GM18870 (cell line): Measurements from ENCODE around the gene TRAK1.

Source experiments
- ATAC-seq: cut with Tn5 transposase; IDR thresholded peaks from one replicate; pipeline ENCODE4 v1.9.1; 2021; ENCODE audit warnings: moderate library complexity; ENCODE audit not compliant: unreplicated experiment

The TRAK1 gene

GRCh38 chr3:42175386-42176240 is 84.5 kb downstream of the TRAK1 start:
- ATAC-seq = no peak

DNA sequence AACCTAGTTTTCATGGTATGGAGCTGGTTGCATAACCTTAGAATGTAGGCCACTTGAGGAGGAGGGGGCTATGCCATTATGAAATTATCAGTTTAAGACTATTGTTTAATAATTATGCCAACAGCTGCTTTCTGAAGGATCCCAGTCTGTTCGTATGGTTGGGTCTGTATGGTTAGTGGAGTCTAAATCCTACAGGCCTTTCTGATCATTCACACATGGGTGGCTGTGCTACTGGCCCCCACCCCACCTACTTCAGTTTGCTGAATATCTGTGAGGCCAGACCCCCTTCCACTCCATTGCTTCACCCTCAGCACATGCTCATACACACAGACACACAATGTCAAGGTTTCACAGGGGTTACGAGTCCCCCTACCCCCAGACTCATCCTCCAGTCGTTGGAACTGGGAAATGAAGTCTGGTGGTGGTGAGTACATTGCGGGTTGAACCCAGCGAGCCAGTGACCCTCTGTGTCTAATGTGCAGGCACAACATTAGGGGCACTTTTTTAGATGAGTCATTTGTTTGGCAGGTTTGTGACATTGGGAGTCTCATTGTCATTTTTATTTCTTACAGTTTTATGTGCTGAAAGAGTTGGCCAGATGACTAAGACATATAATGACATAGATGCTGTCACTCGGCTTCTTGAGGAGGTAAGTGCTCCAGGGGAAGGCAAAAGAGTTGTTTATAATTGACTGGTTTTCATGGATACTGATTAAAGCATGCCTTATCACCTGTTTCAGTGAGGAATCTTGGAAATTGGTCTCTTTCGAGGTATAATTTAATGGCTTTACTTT is 85.3 kb downstream of the TRAK1 start:
- no peak for ATAC-seq

DNA sequence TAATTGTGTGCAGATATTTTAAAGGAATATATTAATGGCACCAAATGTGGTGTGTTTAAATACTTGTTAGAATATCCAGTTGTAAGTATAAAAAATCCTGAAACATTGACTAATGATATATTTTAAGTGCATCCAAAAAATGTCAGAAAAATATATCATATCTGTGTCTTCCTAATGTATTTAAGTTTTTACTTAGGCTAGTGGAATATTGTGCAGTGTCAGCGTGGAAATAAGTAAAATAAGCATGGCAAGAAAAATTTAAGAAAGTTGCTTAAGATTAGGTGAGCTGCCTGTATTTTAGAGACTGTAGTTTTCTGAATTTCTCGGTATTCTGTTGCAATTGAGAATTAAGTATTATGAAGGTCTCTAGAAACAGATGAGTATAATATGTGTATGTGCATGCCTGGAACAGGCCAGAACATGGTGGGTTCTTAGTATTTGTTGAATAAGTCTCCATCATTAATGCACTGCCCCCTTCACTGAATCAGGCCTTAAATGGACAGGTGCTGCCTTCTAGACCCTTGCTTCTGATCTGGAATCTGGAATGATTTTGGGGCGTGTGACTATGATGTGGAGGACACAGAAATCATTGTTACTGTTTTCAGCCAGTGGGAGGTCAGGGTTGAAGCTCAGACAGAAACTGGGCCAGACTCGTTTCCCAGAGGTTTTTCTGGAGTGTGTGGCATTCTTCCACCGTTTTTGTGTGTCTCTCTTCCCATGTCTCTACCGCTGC is 86.1 kb downstream of the TRAK1 start:
- no peak for ATAC-seq

DNA sequence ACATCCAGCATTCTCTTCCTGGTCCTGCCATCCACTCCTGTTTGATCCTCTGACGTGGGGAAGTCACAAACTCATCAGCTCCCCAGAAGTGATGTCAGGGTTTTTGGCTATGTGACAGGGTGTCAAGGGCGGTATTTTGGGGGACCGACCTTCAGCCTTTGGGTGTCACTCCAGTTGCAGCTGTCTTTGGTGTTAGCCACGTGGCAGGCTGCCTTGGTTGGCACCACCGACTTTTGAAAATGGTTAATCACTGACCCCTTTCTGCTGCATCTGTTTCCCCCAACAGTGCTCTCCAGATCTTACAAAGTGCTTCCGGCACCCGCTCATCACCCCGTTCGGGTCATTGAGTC is 86.6 kb downstream of the TRAK1 start:
- no peak for ATAC-seq

DNA sequence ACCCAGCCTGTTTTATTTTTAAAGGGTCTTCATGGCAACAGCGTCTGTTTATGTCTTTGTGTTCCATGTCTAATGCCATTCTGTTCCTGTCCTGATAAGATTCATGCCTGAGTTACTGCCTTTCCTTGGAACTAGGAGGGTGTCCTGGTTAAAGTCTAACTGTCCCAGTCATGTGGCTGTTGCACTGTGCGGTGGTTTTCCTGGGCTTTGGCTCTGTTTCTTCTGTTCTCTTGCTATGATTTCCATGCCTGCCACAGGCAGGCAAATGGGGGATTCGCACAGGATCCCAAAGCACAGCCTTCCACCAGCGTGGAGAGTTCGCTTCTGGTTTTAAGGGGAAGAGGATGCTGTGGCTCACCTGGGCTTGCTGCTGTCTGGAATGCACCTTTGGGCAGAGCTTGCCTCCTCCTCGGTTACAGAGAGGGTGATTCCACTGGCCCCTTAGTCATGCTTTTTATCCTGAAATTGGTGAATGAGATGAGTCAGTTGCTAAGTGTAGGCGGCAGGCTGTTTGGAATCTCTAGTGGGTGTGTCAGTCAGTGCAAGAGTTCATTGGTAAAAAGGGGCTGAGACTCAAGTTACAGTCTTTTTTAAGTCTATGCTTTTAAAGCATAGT is 88.1 kb downstream of the TRAK1 start:
- ATAC-seq = no peak

DNA sequence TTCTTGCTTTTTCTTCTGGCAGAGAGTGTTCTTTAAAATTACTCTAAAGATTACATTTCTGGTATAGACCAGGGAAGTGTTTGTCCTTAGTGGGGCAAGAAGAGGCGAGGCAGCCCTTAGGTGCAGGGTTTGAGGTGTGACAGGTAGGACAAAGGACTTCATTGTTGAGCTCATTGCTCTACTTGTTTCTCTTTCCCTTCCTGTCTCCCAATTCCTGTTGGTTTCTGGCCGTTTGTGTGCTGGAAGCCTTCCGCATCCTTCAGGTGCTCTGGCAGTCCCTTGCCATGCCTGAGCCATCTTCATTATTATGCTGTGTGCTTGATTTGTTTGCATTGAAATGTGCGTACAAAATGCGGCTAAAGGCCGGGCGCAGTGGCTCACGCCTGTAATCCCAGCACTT is 89.7 kb downstream of the TRAK1 start:
- no peak for ATAC-seq

DNA sequence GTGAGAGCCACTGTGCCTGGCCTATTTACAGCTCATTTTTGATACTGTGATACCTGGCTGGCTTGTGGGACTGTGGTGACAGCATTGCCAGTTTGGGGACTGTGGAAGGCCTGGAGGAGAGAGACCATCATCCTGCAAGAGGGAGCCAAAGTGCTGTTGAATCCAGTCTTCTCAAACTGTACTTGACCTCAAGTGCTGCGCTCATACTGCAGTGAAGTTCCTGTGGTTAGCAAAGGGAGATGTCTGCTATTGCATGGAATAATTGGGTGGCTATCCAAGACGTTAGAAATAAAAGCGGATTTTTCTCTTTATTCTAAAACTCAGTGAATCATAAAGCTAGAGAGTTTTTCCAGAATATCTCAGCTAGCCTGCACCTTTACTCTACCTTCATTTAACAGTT is 91.4 kb downstream of the TRAK1 start:
- no peak for ATAC-seq

DNA sequence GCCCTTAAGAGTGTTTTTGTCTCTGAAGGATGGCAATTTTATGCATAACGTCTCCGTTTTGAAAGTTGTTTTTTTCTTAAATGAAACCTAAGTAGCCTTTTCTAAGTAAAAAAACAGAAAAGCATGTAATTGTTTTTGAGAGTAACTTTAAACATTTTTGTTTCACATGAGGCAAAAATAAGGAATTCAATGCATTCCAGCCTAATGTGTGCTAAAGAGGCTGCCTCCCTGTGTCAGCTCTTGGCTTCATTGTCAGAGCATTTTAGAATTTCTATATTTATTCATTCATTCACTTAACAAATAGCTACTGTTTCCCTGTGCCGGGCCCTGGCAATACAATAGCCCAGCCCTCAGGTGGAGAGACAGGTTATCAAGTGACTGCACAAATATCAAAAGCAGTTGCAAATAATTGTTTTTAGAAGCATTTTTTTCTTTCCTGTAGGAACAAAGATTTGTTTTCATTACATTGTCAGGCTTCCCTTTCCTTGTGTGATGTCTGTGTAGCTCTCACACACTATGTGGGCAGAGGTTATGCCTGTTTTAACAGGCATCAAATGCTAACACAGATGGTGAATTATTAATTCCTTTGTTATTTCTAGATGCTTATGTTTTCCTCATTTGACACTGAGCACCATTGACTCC is 93.0 kb downstream of the TRAK1 start:
- ATAC-seq = no peak

DNA sequence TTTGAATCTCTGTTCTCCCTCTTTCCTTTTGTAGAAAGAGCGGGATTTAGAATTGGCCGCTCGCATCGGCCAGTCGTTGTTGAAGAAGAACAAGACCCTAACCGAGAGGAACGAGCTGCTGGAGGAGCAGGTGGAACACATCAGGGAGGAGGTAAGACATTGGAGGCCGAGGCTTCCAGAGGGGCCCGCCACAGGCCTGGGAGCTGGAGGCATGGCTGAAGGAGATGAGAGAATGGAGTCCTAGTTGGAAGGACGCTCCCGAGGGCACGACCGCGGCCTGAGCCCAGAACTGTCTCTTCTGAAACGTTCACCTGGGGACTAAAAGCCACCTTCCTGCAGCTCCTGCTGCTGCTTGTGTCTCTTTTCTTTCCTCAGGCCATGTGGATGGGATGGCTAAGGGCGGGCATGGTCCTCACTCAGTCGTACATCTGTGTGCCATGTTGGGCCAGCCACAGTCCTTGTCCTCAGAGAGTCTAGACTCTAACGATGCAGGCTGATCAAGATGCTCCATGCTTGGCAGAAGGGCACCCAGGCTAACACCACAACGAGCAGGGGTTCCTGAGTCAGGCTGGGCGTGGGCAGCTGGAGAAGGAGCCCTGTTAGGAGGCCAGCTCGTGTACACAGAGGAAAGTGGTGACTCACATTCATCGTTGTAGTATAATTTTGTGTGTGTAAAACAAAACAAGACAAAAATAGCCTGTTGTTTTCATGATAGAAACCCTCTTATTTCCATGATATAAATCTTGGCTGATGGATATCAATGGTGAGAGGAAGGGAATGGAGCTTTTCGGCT is 93.7 kb downstream of the TRAK1 start:
- ATAC-seq = no peak

DNA sequence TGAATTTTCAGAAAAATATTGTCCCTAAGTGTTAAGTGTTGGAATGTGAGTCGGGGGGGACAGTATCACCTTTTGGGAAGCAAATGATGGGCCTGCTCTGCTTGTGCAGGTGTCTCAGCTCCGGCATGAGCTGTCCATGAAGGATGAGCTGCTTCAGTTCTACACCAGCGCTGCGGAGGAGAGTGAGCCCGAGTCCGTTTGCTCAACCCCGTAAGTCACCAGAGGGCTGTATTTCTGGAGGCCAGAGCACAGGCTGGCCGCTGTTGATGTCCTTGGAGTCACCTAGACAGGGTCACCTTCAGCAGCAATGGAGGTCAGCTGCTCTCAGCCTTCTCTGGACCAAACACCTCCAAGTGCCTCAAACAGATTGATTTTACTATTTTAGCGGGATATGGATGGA is 96.8 kb downstream of the TRAK1 start:
- ATAC-seq = no peak

- no peak for ATAC-seq
These were observed 97.2 kb downstream of the TRAK1 start for GRCh38 chr3:42188376-42188775.

DNA sequence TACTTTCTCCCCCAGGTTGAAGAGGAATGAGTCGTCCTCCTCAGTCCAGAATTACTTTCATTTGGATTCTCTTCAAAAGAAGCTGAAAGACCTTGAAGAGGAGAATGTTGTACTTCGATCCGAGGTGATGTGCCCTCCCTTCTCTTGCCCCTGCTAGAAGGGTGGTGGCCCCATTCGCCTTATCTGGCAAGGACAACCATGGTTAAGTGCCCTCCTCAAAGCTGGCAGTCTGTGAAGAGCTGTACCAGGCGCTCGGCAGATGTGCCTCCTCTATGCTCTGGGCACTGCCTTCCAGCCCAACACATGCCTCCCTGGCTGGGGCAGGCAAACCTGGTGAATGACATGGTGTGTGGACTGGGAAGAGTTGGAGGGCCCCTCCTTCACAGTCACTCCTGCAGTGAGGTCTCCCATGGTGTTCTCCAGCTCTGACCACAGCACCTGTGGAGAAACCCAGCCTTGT is 97.9 kb downstream of the TRAK1 start:
- no peak for ATAC-seq

- ATAC-seq = no peak
These were observed 98.6 kb downstream of the TRAK1 start for GRCh38 chr3:42189736-42190135.

GRCh38 chr3:42190701-42191442 is 99.7 kb downstream of the TRAK1 start:
- ATAC-seq = no peak

GRCh38 chr3:42191443-42191747 is 100.2 kb downstream of the TRAK1 start:
- ATAC-seq = no peak

DNA sequence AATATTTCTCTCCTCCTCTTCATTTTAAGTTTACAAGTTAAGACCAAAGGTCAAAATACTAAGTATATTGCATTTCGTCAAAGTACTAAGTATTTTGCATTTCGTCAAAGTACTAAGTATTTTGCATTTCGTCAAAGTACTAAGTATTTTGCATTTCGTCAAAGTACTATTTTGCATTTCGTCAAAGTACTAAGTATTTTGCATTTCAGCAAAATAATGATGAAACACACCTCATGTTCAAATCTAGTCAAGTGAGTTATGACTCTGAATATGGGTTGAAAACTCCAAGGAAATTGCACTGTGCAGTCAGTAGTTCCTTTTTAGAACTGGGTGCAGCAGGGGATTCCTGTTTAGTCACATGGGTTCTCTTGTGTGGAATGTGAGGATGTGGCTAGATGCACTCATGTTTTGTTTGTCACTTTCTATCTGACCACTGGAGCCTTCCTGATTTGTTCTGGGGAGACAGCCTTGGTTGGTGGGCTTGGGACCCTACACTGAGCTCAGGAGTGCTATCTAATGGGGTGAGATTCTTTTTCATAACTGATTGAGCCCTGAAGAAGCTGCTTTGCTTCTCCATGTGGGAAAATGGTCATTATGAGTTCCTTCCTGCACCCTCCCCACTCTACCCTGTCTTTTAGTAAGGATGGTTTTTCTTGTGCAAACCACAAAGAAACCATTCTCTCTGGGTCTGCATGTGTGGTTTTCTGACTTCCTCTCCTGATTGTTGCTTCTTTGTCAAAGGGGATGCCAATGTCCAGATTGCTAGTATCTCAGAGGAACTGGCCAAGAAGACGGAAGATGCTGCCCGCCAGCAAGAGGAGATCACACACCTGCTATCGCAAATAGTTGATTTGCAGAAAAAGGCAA is 101.4 kb downstream of the TRAK1 start:
- peak; percentile 47 for ATAC-seq

- no peak for ATAC-seq
These were observed 103.9 kb downstream of the TRAK1 start for GRCh38 chr3:42194943-42195510.

- peak; percentile 75 for ATAC-seq
These were observed 104.7 kb downstream of the TRAK1 start for GRCh38 chr3:42195879-42196330.
